ENCODE measurements around the gene DMXL1.
"Not testable (repeated sequence)": the region's sequence is repeated elsewhere in the genome, so short reads cannot be mapped to it uniquely, and the experiment has no call there.

DMXL1 gene

GRCh38 chr5:119063579-119064379 lies 7.1 kb upstream of the DMXL1 start:
- POLR2A ChIA-PET: interaction anchor here (0.8 kb wide), 1 partner anchor 175 kb away, joined by 3 read pairs; no protein-coding TSS in a partner anchor
- WGBS (ENCODE audit: insufficient coverage): no CpG with 5 or more reads among the region's 5 CpGs
- peak in 2 of 3 donors; percentile 69 to 81 for DNase-seq

GRCh38 chr5:119067450-119067849 lies 3.4 kb upstream of the DMXL1 start:
- Histone ChIP-seq H3K4me1 (ENCODE audit: control extremely low read depth in 1 of 4, control insufficient read depth in 4 of 4, insufficient read depth in 4 of 4, low read length in 3 of 4) (peaks cover 6 to 22% (median 16%) of the 10 kb centered on the region in 4 experiments), H3K27me3 (replicated peaks in 2 of 5; ENCODE audit: control insufficient read depth in 4 of 5, insufficient read depth in 5 of 5, low read length in 4 of 5) (no peaks in the 10 kb centered on the region), H3K4me3 (ENCODE audit: control insufficient read depth in 1 of 7, extremely low read depth in 1 of 7, insufficient read depth in 4 of 7, low read depth in 2 of 7, low read length in 6 of 7) (no peak overlapping the region), H3K9me3 (ENCODE audit: control extremely low read depth in 1 of 5, control insufficient read depth in 4 of 5, insufficient read depth in 2 of 5, low read depth in 1 of 5, low read length in 4 of 5) (no peaks in the 10 kb centered on the region), H3K36me3 (ENCODE audit: control insufficient read depth in 4 of 4, insufficient read depth in 4 of 4, low read length in 3 of 4) (no peaks in the 10 kb centered on the region), H3K27ac (ENCODE audit: insufficient read depth in 1 of 2, low read depth in 1 of 2, low read length in 2 of 2, poor library complexity in 1 of 2, severe bottlenecking in 2 of 2) (no peak overlapping the region)
- POLR2A ChIA-PET: no interaction called here
- peak in 2 of 3 donors; percentile 51 to 71 for DNase-seq
- no CpG with 5 or more reads among the region's 4 CpGs for WGBS (ENCODE audit: insufficient coverage)
- CTCF ChIA-PET: no interaction called here

More at GRCh38 chr5:119063579-119064379, 7.1 kb upstream of the DMXL1 start:
- Histone ChIP-seq H3K4me1 (ENCODE audit: control extremely low read depth in 1 of 4, control insufficient read depth in 4 of 4, insufficient read depth in 4 of 4, low read length in 3 of 4) (peaks cover 0 to 10% (median 3%) of the 10 kb centered on the region in 4 experiments), H3K4me3 (ENCODE audit: control insufficient read depth in 1 of 7, extremely low read depth in 1 of 7, insufficient read depth in 4 of 7, low read depth in 2 of 7, low read length in 6 of 7) (no peak overlapping the region), H3K27me3 (replicated peaks in 2 of 5; ENCODE audit: control insufficient read depth in 4 of 5, insufficient read depth in 5 of 5, low read length in 4 of 5) (no peaks in the 10 kb centered on the region), H3K36me3 (ENCODE audit: control insufficient read depth in 4 of 4, insufficient read depth in 4 of 4, low read length in 3 of 4) (no peaks in the 10 kb centered on the region), H3K27ac (ENCODE audit: insufficient read depth in 1 of 2, low read depth in 1 of 2, low read length in 2 of 2, poor library complexity in 1 of 2, severe bottlenecking in 2 of 2) (no peak overlapping the region), H3K9me3 (ENCODE audit: control extremely low read depth in 1 of 5, control insufficient read depth in 4 of 5, insufficient read depth in 2 of 5, low read depth in 1 of 5, low read length in 4 of 5) (no peaks in the 10 kb centered on the region)
- CTCF ChIA-PET: interaction anchor here (1.3 to 1.5 kb wide), 2 partner anchors 10 to 349 kb away, joined by 4 read pairs; no protein-coding TSS in a partner anchor

DNA sequence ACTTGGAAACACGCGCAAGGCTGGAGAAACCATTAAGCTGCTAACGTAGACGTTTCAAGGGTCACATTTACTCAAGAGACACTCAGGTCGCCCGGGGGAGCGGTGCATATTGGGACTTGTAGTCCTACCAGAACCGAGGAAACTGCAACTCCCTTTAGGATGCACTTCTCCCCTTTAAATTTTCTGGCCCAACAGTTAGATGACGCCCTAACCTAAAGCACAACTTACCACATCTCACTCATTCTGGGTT lies 384 bp upstream of the DMXL1 start:
- ChIA-PET POLR2A (interaction anchor here (0.9 to 2.0 kb wide), 2 partner anchors 50 to 83 kb away, joined by 3 to 5 read pairs; partner anchors contain the start of gene DTWD2), CTCF (interaction anchor here (0.8 to 1.8 kb wide), 5 partner anchors 9 to 197 kb away, joined by 3 to 6 read pairs (median 4); partner anchors contain the start of gene DTWD2)
- Histone ChIP-seq H3K9me3 (ENCODE audit: control extremely low read depth in 1 of 5, control insufficient read depth in 4 of 5, insufficient read depth in 2 of 5, low read depth in 1 of 5, low read length in 4 of 5) (no peaks in the 10 kb centered on the region), H3K4me1 (ENCODE audit: control extremely low read depth in 1 of 4, control insufficient read depth in 4 of 4, insufficient read depth in 4 of 4, low read length in 3 of 4) (peaks cover 15 to 33% (median 23%) of the 10 kb centered on the region in 4 experiments), H3K4me3 (ENCODE audit: control insufficient read depth in 1 of 7, extremely low read depth in 1 of 7, insufficient read depth in 4 of 7, low read depth in 2 of 7, low read length in 6 of 7) (peak overlapping the region; percentile 71 to 98 (median 88)), H3K27me3 (replicated peaks in 2 of 5; ENCODE audit: control insufficient read depth in 4 of 5, insufficient read depth in 5 of 5, low read length in 4 of 5) (no peaks in the 10 kb centered on the region), H3K36me3 (ENCODE audit: control insufficient read depth in 4 of 4, insufficient read depth in 4 of 4, low read length in 3 of 4) (no peaks in the 10 kb centered on the region), H3K27ac (ENCODE audit: insufficient read depth in 1 of 2, low read depth in 1 of 2, low read length in 2 of 2, poor library complexity in 1 of 2, severe bottlenecking in 2 of 2) (peak overlapping the region; percentile 86 to 94)
- DNase-seq: no peak
- 0% methylated on average over 8 of the region's 9 CpGs for WGBS (ENCODE audit: insufficient coverage)

DNA sequence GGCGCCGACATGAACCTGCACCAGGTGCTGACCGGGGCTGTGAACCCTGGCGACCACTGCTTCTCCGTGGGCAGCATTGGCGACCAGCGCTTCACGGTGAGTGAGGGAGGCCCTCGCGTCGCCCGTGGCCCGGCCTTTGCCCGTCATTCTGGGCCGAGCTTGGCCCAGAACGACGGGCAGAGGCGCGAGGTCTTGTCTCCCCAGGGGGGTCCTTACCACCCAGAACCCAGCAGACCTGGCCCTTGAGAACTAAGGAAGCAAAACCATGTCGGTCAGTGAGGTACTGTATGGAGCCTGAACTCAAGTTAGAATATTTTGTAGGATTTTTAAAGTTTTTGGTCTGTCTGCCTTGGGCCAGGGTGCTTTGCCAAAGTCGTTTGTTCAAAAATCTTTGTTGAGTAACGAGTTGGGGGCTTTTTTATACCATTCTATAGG lies 691 bp downstream of the DMXL1 start:
- DNase-seq: no peak

GRCh38 chr5:119072496-119072895 lies 1.6 kb downstream of the DMXL1 start:
- Histone ChIP-seq H3K4me3 (ENCODE audit: control insufficient read depth in 1 of 7, extremely low read depth in 1 of 7, insufficient read depth in 4 of 7, low read depth in 2 of 7, low read length in 6 of 7) (peak overlapping the region in 6 of 7 experiments; percentile 22 to 97 (median 87)), H3K9me3 (ENCODE audit: control extremely low read depth in 1 of 5, control insufficient read depth in 4 of 5, insufficient read depth in 2 of 5, low read depth in 1 of 5, low read length in 4 of 5) (no peaks in the 10 kb centered on the region), H3K27ac (ENCODE audit: insufficient read depth in 1 of 2, low read depth in 1 of 2, low read length in 2 of 2, poor library complexity in 1 of 2, severe bottlenecking in 2 of 2) (peak overlapping the region; percentile 86 to 94), H3K36me3 (ENCODE audit: control insufficient read depth in 4 of 4, insufficient read depth in 4 of 4, low read length in 3 of 4) (no peaks in the 10 kb centered on the region), H3K27me3 (replicated peaks in 2 of 5; ENCODE audit: control insufficient read depth in 4 of 5, insufficient read depth in 5 of 5, low read length in 4 of 5) (no peaks in the 10 kb centered on the region), H3K4me1 (ENCODE audit: control extremely low read depth in 1 of 4, control insufficient read depth in 4 of 4, insufficient read depth in 4 of 4, low read length in 3 of 4) (peaks cover 15 to 33% (median 23%) of the 10 kb centered on the region in 4 experiments)
- DNase-seq: no peak
- ChIA-PET CTCF (no interaction called here), POLR2A (no interaction called here)
- 80% methylated on average over 1 of the region's 2 CpGs for WGBS (ENCODE audit: insufficient coverage)

More for the DNA sequence above, 691 bp downstream of the DMXL1 start:
- ChIA-PET CTCF (interaction anchor here (1.2 to 1.8 kb wide), 2 partner anchors 8 to 83 kb away, joined by 5 to 6 read pairs; partner anchors contain the start of gene DTWD2), POLR2A (interaction anchor here (2.0 kb wide), 1 partner anchor 84 kb away, joined by 5 read pairs; the partner anchor contains the start of gene DTWD2)
- peak overlapping the region; percentile 86 to 94 for H3K27ac ChIP-seq (ENCODE audit: insufficient read depth in 1 of 2, low read depth in 1 of 2, low read length in 2 of 2, poor library complexity in 1 of 2, severe bottlenecking in 2 of 2)
- WGBS (ENCODE audit: insufficient coverage): 0% methylated on average over 19 of the region's 22 CpGs
- no peaks in the 10 kb centered on the region for H3K27me3 ChIP-seq (replicated peaks in 2 of 5; ENCODE audit: control insufficient read depth in 4 of 5, insufficient read depth in 5 of 5, low read length in 4 of 5)
- H3K36me3 ChIP-seq (ENCODE audit: control insufficient read depth in 4 of 4, insufficient read depth in 4 of 4, low read length in 3 of 4): no peaks in the 10 kb centered on the region
- peak overlapping the region; percentile 71 to 98 (median 88) for H3K4me3 ChIP-seq (ENCODE audit: control insufficient read depth in 1 of 7, extremely low read depth in 1 of 7, insufficient read depth in 4 of 7, low read depth in 2 of 7, low read length in 6 of 7)
- peaks cover 15 to 33% (median 23%) of the 10 kb centered on the region in 4 experiments for H3K4me1 ChIP-seq (ENCODE audit: control extremely low read depth in 1 of 4, control insufficient read depth in 4 of 4, insufficient read depth in 4 of 4, low read length in 3 of 4)
- H3K9me3 ChIP-seq (ENCODE audit: control extremely low read depth in 1 of 5, control insufficient read depth in 4 of 5, insufficient read depth in 2 of 5, low read depth in 1 of 5, low read length in 4 of 5): no peaks in the 10 kb centered on the region

GRCh38 chr5:119073746-119074337 lies 3.0 kb downstream of the DMXL1 start:
- POLR2A ChIA-PET: interaction anchor here (0.6 kb wide), 1 partner anchor 9 kb away, joined by 3 read pairs; no protein-coding TSS in a partner anchor
- H3K9me3 ChIP-seq (ENCODE audit: control extremely low read depth in 1 of 5, control insufficient read depth in 4 of 5, insufficient read depth in 2 of 5, low read depth in 1 of 5, low read length in 4 of 5); DNase-seq; H3K27me3 ChIP-seq (replicated peaks in 2 of 5; ENCODE audit: control insufficient read depth in 4 of 5, insufficient read depth in 5 of 5, low read length in 4 of 5); CTCF ChIA-PET; H3K36me3 ChIP-seq (ENCODE audit: control insufficient read depth in 4 of 4, insufficient read depth in 4 of 4, low read length in 3 of 4): not testable (repeated sequence)
- Histone ChIP-seq H3K27ac (ENCODE audit: insufficient read depth in 1 of 2, low read depth in 1 of 2, low read length in 2 of 2, poor library complexity in 1 of 2, severe bottlenecking in 2 of 2) (peak overlapping the region in 1 of 2 experiments; percentile 94), H3K4me1 (ENCODE audit: control extremely low read depth in 1 of 4, control insufficient read depth in 4 of 4, insufficient read depth in 4 of 4, low read length in 3 of 4) (peaks cover 15 to 33% (median 23%) of the 10 kb centered on the region in 4 experiments), H3K4me3 (ENCODE audit: control insufficient read depth in 1 of 7, extremely low read depth in 1 of 7, insufficient read depth in 4 of 7, low read depth in 2 of 7, low read length in 6 of 7) (peak overlapping the region in 1 of 7 experiments; percentile 87)
- 100% methylated on average over 3 of the region's 9 CpGs for WGBS (ENCODE audit: insufficient coverage)

All from common myeloid progenitor, CD34-positive (primary cell).